Epithelial cell of prostate (primary cell): ENCODE data around the gene METTL21A.

Experiments used
- DNase-seq: peaks from one replicate; pipeline ENCODE4 v3.0.0-alpha.2; 2011; ENCODE audit warnings: low read depth, low spot score
- H3K27ac ChIP-seq: fragments of 450-650 bp; 2 replicates; pipeline ENCODE4 v1.5.1; 2017; ENCODE audit warnings: mild to moderate bottlenecking

METTL21A gene

DNA sequence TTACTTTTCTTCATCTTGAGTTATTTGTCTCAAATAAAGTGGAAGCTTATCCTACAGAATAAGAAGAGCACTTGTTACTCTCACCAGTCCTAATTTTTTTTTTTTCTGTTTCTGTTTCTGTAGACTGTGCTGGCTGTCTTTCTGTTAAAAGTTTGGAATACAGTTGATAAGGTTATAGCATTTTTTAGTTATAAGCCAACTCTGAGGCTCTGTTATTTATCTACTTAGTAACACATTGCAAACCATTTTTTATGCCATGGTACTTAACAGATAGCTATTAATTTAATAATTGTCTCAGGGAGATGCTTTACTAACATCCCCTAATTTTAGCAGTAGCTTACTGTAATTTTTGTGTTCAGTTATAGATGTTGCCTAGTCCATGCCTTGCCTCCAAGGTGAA, 57.5 kb downstream of the METTL21A start:
- no peak for DNase-seq
- H3K27ac ChIP-seq: no peak overlapping the region

- no peak overlapping the region for H3K27ac ChIP-seq
These were observed 59.3 kb downstream of the METTL21A start for GRCh38 chr2:207565736-207566500.

More at GRCh38 chr2:207565736-207566500, 59.3 kb downstream of the METTL21A start:
- no peak for DNase-seq
